Measurements from ENCODE around the gene ELOA.

The ELOA gene

DNA sequence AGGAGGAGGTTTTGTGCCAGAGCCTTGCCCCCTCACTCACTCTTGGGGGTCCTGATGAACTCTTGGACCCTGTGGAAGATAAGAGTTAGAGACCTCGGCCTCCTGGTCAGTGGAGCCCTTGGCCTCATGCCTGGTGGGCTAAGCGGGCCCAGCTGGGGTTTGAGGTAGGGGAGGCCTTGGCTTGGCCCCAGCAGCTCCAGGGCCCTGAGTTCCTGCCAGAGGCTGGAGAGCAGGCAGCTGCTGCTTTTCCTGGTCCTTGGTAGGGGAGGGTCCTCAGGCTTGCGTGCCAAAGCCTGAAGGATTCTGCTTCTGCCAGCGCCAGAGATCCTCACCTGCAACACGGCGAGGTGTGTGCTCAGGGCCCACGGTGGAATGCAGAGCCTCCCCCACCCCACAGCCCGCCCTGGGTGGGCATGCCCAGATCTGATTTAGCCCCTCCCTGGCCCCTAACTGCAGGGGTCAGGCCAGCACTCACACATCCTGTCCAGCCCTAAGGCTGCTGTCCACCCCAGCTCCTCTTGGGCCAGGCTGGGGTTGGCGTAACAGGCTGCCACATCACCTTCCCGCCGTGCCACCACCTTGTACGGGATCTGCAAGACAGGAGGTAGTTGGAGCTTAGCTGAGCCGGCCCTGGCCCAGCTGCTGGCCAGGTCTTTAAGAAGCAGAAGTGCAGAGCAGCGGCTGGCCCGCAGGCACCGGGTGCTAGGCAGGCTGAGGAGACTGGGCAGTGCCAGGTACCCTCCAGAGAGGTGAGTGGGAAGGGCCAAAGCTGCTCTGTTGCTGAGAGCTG is 52.6 kb downstream of the ELOA start:
- Histone ChIP-seq H3F3A (ENCODE audit: insufficient read depth) (no peaks in the 10 kb centered on the region), H3K4me3 (ENCODE audit: insufficient read depth, low read length, poor library complexity, severe bottlenecking) (no peak overlapping the region), H3K27me3 (ENCODE audit: low read length) (no peaks in the 10 kb centered on the region), H3K9me3 (ENCODE audit: insufficient read depth, low read length) (no peaks in the 10 kb centered on the region), H3K79me2 (ENCODE audit: insufficient read depth, low read length) (peaks cover 20% of the 10 kb centered on the region), H3K27ac (ENCODE audit: low read depth, low read length) (no peak overlapping the region), H4K20me1 (ENCODE audit: low read depth, low read length) (no peaks in the 10 kb centered on the region), H3K4me2 (ENCODE audit: low read depth, low read length, poor library complexity, severe bottlenecking) (no peak overlapping the region), H3K36me3 (ENCODE audit: low read length) (no peaks in the 10 kb centered on the region), H2AFZ (ENCODE audit: low read depth, low read length, severe bottlenecking) (no peak overlapping the region), H3K9me2 (replicated peaks; ENCODE audit: insufficient read depth, low read length) (no peaks in the 10 kb centered on the region), H3K9ac (ENCODE audit: low read length) (no peak overlapping the region)
- TF ChIP-seq EZH2phosphoT487 (conservative IDR thresholded peaks at IDR 0.05; ENCODE audit: low read length) (no peak), CTCF (IDR thresholded peaks at IDR 0.05; ENCODE audit: insufficient read depth, low read length, poor library complexity, severe bottlenecking) (no peak)

DNA sequence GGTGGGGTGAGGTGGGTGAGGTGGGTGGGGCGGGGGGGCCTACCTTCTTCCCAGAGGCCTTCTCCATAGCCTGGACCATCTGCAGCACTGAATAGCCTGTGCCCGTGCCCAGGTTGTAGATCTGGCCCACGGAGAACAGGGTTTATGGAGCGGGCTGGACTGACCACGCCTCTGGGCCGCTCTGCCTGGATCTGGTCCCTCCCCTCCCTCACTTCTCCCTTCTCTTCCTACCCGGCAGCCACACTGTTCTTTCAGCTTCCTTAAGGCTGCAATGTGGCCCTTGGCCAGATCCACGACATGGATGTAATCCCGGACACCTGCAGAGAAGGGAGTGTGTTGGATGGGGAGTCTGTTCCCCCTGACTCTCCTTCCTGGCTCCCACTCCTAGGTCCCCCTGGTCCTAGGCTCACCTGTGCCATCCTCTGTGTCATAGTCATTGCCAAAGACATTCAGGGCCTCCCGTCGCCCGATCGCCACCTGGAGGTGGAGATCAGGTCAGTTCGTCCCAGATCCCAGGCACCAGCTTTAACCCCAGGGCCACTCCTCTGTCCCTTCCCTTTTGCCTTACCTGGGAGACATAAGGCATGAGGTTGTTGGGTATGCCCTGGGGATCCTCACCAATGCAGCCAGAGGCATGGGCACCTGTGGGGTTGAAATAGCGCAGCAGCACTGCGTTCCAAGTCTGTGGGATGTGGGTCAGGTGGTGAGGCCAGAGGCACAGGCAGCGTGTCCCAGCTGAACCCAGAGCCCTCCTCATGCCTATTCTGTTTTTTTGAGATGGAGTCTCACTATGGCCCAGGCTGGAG is 53.4 kb downstream of the ELOA start:
- Histone ChIP-seq H3K9me2 (replicated peaks; ENCODE audit: insufficient read depth, low read length) (no peaks in the 10 kb centered on the region), H3K9me3 (ENCODE audit: insufficient read depth, low read length) (no peaks in the 10 kb centered on the region), H3K4me3 (ENCODE audit: insufficient read depth, low read length, poor library complexity, severe bottlenecking) (no peak overlapping the region), H3K79me2 (ENCODE audit: insufficient read depth, low read length) (peaks cover 13% of the 10 kb centered on the region), H4K20me1 (ENCODE audit: low read depth, low read length) (no peaks in the 10 kb centered on the region), H3K9ac (ENCODE audit: low read length) (no peak overlapping the region), H3K4me2 (ENCODE audit: low read depth, low read length, poor library complexity, severe bottlenecking) (no peak overlapping the region), H3K36me3 (ENCODE audit: low read length) (no peaks in the 10 kb centered on the region), H2AFZ (ENCODE audit: low read depth, low read length, severe bottlenecking) (no peak overlapping the region), H3K27ac (ENCODE audit: low read depth, low read length) (no peak overlapping the region), H3F3A (ENCODE audit: insufficient read depth) (no peaks in the 10 kb centered on the region), H3K27me3 (ENCODE audit: low read length) (no peaks in the 10 kb centered on the region)
- no peak for TF ChIP-seq CTCF (IDR thresholded peaks at IDR 0.05; ENCODE audit: insufficient read depth, low read length, poor library complexity, severe bottlenecking)
- TF ChIP-seq EZH2phosphoT487 (conservative IDR thresholded peaks at IDR 0.05; ENCODE audit: low read length): no peak

DNA sequence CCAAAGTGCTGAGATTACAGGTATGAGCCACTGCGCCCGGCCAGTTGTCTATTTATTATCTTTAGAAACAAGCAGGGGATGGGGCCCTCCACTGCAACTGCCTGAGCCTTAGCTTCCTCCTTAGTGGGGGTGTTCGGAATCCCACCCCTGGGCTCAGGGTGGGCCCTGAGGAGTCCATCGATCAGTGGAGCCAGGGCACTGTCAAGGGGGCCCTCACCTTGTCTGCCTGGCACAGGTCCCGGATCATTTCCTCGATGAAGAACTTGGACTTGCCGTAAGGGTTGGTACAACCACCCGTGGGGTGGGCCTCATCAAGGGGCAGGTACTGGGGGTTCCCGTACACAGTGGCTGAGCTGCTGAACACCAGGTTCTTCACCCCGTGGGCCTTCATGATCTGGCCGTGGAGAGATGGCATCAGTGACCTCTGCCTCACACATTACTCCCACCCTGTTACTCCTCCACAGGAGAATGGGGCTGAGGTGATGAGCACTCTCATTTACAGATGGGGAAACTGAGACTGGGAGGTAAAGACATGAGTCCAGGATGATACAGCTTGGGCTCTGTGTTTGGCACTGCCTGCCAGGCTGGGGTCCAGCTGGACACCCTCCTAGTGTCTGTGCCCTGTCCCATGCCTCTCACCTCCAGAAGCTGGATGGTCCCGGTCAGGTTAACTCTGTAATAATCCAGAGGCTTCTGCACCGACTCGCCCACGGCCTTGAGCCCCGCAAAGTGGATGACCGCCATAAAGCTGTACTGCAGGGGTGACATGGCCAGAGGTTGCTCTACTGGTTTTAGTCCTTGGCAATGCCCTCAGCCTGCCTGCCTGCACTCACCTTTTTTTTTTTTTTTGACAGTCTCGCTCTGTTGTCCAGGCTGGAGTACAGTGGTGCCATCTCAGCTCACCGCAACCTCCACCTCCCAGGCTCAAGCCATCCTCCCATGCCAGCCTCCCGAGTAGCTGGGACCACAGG is 54.5 kb downstream of the ELOA start:
- Histone ChIP-seq H3K9me3 (ENCODE audit: insufficient read depth, low read length) (no peaks in the 10 kb centered on the region), H3K4me2 (ENCODE audit: low read depth, low read length, poor library complexity, severe bottlenecking) (no peak overlapping the region), H3K36me3 (ENCODE audit: low read length) (no peaks in the 10 kb centered on the region), H2AFZ (ENCODE audit: low read depth, low read length, severe bottlenecking) (no peak overlapping the region), H3K27me3 (ENCODE audit: low read length) (no peaks in the 10 kb centered on the region), H3F3A (ENCODE audit: insufficient read depth) (no peaks in the 10 kb centered on the region; the same call in 1 of the 2 replicates), H3K27ac (ENCODE audit: low read depth, low read length) (no peak overlapping the region), H3K4me3 (ENCODE audit: insufficient read depth, low read length, poor library complexity, severe bottlenecking) (no peak overlapping the region), H4K20me1 (ENCODE audit: low read depth, low read length) (no peaks in the 10 kb centered on the region), H3K9me2 (replicated peaks; ENCODE audit: insufficient read depth, low read length) (no peaks in the 10 kb centered on the region), H3K79me2 (ENCODE audit: insufficient read depth, low read length) (peaks cover 3% of the 10 kb centered on the region; the same call in 1 of the 2 replicates), H3K9ac (ENCODE audit: low read length) (no peak overlapping the region)
- TF ChIP-seq CTCF (IDR thresholded peaks at IDR 0.05; ENCODE audit: insufficient read depth, low read length, poor library complexity, severe bottlenecking): no peak
- TF ChIP-seq EZH2phosphoT487 (conservative IDR thresholded peaks at IDR 0.05; ENCODE audit: low read length): no peak
